Measurements from ENCODE around the gene CALCR.

DNA sequence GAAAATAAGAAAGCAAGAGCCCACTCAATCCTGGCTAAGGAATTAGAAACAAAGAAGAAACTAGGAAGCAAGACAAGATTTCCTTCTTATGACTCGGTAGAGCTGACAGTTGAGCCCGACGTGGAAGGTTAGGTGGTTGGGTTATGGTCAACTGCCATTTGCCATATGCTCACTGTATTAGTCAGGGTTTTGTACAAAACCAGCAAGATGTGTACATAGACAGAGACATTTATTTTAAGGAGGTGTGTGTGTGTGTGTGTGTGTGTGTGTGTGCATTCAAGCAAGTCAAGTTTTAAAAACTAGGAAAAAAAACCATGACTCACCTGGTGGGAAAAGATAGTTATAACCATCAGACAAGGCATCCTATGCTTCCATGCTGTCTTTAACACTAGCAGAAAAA is 183.9 kb downstream of the CALCR start:
- TF ChIP-seq, protein P1, sequence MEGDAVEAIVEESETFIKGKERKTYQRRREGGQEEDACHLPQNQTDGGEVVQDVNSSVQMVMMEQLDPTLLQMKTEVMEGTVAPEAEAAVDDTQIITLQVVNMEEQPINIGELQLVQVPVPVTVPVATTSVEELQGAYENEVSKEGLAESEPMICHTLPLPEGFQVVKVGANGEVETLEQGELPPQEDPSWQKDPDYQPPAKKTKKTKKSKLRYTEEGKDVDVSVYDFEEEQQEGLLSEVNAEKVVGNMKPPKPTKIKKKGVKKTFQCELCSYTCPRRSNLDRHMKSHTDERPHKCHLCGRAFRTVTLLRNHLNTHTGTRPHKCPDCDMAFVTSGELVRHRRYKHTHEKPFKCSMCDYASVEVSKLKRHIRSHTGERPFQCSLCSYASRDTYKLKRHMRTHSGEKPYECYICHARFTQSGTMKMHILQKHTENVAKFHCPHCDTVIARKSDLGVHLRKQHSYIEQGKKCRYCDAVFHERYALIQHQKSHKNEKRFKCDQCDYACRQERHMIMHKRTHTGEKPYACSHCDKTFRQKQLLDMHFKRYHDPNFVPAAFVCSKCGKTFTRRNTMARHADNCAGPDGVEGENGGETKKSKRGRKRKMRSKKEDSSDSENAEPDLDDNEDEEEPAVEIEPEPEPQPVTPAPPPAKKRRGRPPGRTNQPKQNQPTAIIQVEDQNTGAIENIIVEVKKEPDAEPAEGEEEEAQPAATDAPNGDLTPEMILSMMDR (conservative IDR thresholded peaks at IDR 0.05; ENCODE audit: low read depth, low read length) = no peak
- no peak for TF ChIP-seq RFX5 (IDR thresholded peaks at IDR 0.05; ENCODE audit: low read depth, low read length)
- TF ChIP-seq BHLHE40 (IDR thresholded peaks at IDR 0.05; ENCODE audit: low read depth, low read length) = no peak
- TF ChIP-seq RCOR1 (IDR thresholded peaks at IDR 0.05; ENCODE audit: insufficient replicate concordance, low read length) = no peak
- TF ChIP-seq, protein P2, sequence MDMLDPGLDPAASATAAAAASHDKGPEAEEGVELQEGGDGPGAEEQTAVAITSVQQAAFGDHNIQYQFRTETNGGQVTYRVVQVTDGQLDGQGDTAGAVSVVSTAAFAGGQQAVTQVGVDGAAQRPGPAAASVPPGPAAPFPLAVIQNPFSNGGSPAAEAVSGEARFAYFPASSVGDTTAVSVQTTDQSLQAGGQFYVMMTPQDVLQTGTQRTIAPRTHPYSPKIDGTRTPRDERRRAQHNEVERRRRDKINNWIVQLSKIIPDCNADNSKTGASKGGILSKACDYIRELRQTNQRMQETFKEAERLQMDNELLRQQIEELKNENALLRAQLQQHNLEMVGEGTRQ (IDR thresholded peaks at IDR 0.05; ENCODE audit: low read depth, low read length) = no peak
- TF ChIP-seq POLR2A (IDR thresholded peaks at IDR 0.05; ENCODE audit: low read depth, low read length) = no peak

Data from IMR-90 (cell line).